Amniotic epithelial cell (primary cell): ENCODE data around the gene TRIM66.

Experiments used
- DNase-seq: peaks from one replicate; pipeline ENCODE4 v3.0.0-alpha.2; 2010; ENCODE audit warnings: low read depth

Gene TRIM66

DNA sequence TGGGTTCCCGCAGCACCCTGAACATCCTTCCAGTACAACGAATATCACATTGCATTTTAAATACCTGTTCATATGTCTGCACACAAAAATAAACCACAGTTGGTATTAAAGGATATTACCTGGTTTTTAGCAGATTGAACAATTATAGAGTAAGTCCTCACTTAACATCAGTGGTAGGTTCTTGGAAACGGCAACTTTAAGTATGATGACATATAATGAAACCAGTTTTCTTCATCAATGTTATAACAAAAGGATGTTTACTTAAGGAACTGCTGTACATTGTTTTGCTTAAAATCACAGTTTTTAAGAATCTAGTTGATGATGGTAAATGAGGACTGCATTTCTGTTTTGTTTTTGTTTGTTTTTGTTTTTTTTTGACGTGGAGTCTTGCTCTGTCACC is 28.0 kb downstream of the TRIM66 start:
- DNase-seq = no peak

- DNase-seq = peak; percentile 97
These were observed 30.3 kb downstream of the TRIM66 start for GRCh38 chr11:8652140-8652539.

DNA sequence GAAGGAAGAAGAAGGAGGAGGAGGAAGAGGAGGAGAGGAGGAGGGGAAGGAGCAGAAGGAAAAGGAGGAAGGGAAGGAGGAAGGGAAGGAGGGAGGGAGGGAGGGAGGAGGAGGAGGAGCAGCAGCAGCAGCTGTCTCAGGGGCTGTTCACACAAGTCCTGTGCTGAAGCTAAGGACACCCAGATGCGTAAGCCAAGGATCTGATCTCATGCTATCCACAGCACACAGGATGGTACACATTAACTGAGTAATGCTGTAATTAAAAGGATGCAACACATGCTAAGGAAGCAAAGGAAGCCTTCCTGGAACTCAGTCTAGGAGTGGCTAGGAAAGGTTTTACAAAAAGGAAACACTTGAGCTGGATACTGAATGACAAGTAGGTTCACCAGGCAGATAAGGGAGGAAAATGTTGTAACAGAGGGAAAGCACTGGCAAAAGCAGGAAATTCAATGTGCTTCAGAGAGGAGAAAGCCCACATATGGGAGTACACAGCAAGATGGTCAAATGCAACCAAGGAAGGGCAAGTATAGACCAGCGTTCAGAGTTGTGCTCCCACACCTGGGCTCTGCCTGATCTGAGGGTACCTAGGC is 32.0 kb downstream of the TRIM66 start:
- DNase-seq = peak; percentile 24

DNA sequence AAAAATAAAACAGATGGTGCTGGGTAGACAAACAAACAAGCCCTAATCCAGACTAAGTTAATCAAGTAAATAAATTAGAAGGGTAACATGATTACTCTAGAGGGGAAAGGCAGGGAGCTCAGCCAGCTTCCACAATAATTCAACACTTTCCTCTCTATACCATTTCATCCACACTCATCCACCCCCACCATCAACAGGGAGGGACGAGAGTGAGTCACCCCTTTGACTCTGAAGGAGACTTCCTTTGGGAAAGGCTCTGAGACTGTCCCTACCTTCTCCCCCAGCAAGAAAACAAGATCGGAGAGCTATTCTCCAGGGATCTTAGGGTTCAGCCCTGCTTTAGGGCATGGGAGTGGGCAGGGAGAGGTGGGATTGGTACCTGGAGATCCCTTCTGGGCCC is 33.1 kb downstream of the TRIM66 start:
- peak; percentile 34 for DNase-seq

DNA sequence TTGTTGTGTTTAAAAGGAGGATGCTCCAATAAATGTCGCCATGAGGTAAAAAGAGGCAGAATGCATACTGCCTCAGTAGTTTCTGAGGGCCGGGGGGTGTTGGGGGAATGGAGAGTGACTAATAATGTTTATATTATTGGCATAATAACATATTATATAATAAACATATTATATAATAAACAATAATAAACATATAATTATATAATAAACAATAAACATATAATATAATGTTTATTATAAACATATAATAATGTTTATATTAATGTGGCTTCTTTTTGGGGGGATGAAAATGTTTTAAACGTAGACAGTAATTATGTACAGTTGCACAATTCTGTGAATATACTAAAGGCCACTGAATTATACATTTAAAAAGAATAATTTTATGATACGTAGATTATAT is 35.6 kb downstream of the TRIM66 start:
- DNase-seq = no peak

- no peak for DNase-seq
These were observed 40.1 kb downstream of the TRIM66 start for GRCh38 chr11:8642196-8642841.

DNA sequence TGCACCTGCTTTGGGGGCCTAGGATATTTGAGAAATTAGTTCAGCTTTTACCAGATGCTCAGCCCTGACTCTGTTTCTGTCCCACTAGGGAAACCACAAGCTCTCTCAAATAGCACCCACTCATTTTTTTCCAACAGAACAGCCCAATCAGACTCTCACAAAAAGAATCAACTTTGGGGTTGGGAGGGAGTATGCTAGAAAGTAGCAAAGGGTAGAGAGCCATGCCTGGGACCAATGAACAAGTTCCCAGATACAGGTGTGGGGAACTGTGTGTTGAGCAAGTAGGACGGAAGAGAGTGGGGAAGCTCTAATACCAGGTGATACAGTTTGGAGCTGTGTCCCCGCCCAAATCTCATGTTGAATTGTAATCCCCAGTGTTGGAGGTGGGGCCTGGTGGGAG is 41.1 kb downstream of the TRIM66 start:
- DNase-seq = no peak

DNA sequence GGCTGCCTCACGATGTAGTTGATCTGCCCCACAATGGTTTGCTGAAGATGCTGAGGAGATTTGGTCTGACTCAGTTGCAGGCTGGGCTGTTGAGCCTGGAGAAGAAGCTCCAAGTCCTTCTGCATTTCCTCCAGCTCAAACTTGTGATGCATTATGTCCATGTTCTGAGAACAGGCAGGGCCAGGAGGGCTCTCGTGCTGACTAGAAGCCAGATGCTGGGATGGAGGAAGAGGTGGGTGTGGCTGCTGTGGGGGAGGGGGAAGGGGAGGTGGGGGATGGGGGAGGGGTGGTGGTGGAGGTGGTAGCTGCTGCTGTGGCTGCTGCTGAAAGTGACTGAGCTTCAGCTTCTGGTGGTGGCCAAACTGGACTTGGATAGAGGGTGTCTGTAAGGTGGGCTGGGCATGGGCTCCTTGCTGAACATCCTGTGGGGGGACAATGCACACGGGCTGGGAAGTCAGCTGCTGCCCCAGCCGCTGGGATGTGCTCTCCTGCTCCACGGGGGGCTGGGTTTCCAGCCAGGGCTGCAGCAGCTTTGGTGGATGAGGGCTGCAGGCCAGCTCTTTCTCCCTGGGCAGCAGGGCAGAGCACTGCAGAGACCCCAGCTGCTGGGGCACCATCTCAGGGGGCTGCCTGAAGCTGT is 42.1 kb downstream of the TRIM66 start:
- DNase-seq = no peak

DNA sequence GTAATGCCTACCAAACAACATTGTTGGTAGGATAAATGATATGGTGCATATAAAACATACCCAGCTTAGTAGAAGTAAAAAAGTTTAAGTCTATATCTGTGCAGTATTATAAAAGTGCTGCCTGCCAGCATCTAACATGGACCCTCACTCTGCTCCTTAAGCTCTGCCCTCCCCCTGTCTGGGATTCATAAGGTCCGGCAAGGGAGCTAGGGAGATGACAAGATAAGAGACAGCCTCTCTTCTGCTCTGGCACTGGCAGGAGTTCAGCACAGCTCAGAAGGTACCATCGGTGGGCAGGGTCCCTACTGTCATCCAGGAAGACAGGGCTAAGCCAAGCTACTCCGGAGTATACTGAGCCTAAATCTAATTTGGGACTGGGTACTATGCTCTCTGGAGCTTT is 42.8 kb downstream of the TRIM66 start:
- DNase-seq = no peak

- DNase-seq = peak; percentile 67
These were observed 44.2 kb downstream of the TRIM66 start for GRCh38 chr11:8638300-8638699.

DNA sequence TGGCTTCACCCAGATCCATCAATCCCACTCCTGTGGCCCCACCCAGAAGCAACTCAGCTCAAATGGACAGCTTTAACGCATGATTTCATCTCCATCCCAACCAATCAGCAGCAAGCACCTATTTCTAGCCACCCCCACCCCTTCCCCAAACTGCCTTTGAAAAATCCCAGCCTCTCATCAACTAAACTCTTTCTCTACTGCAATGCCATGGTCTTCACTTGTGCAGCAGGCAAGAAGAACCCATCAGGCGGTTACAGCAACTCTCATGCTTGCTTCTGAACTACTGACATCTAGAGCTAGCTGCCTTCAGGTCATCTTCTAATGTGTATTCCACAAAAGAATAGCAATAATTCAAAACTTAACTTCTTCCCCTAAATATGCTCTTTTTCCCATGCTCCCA is 46.3 kb downstream of the TRIM66 start:
- DNase-seq = no peak

GRCh38 chr11:8634498-8634897 is 48.0 kb downstream of the TRIM66 start:
- DNase-seq = no peak

- DNase-seq = peak; percentile 92
These were observed 50.9 kb downstream of the TRIM66 start for GRCh38 chr11:8631395-8632118.

GRCh38 chr11:8624698-8625097 is 57.8 kb downstream of the TRIM66 start:
- DNase-seq = no peak

DNA sequence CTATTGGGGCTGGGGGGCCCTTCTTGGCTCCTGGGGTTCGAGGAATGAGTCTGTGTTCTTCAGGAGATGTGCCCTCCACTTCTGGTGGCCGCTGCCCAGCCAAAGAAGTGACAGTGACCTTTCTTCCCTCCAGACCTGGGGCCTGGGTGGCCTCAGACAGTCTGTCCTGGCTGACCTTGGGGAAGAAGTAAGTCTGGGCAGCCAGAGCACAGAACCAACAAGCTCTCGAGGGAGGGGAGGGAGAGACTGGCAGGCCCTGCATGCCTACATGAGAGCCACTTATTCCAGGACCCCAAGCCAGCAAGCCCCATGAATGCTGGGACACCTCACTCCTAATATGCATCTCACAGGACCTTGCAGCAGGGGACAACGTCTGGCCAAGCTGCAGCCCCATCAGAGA is 61.3 kb downstream of the TRIM66 start:
- no peak for DNase-seq

GRCh38 chr11:8617063-8617462 is 65.4 kb downstream of the TRIM66 start:
- DNase-seq = no peak

- DNase-seq = no peak
These were observed 67.0 kb downstream of the TRIM66 start for GRCh38 chr11:8615291-8616032.

DNA sequence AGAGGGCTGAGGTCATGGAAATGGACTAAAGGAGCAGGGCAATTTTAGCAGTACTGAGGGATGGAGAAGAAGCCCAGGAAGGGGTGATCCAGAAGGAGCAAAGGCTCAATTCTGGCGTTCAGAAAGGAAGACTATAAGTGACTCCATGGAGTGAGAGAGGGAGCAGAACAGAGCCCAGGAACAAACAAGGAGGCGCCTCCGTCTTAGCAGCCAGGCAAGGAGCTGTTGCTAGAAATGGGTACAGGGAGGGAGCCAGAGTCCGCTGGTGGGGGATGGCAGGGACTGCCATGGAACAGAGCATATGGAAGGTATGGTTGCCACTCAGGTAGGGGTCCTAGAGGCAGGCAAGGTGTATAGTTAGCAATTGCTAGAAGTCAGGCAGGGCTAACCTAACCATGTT is 68.0 kb downstream of the TRIM66 start:
- DNase-seq = no peak

DNA sequence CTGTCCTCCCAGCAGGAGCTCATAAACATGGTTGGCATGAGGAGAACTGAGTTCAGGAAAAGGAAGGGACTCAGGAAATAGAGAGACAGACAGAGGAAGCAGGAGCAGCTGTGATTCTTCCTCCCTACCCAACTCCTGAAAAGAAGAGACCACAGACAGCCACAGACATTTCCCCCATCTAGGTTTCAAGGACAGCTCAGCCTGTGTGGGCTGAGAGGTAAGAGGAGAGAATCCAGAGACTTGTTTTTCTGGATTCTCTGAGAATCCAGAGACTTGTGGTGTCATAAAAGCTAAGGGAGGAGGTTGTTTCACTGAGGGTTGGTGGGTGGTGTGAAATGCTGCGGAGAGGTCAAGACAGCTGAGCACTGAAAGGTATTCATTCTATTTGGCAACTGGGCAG is 69.4 kb downstream of the TRIM66 start:
- peak; percentile 47 for DNase-seq

- DNase-seq = no peak
These were observed 69.9 kb downstream of the TRIM66 start for GRCh38 chr11:8612522-8612921.

DNA sequence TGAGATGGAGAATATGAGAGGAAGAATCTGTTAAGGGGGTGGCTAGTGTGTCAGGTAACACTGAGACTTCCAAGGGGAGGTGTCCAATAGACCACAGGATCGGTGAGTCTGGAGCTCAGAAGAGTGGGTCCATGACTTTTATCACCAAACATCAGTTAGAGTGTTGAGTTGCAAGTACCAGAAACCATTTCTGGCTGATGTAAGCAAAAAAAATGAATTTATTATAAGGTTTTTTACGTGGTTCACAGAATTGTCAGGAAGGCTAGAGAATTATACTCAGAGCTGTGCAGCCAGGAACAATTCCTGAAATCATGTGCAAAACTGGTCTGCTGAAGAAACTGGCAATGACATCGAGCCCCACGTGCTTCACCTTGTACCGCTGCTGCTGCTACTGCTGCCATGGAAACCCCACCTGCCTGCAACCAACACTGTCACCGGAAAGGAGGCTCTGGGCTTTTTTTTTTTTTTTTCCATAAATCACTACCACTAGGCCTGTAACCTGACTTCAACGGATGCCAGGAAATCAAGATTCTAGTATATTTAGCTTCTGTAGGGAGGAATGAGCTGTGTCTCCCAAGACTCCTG is 71.8 kb downstream of the TRIM66 start:
- DNase-seq = peak; percentile 63

DNA sequence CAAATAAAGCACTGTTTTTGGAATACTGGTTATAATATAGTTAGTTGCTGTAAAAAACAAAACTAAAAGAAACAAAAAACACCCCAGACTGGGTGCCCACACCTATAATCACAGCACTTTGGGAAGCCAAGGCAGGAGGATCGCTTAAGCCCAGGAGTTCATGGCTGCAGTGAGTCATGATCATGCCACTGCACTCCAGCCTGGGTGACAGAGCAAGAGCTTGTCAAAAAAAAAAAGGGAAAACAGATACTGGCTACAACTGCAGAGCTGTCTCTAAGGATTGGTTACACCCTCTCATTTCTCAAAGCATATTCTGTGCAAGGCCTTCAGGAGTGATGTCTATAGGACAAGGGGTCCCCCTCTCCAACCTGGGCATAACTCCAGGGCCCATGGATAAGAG is 73.8 kb downstream of the TRIM66 start:
- DNase-seq = no peak
